HCT116 (cell line): ENCODE results near the gene SHISA6. TPM values are rescaled to one million over a fixed set of nuclear protein-coding genes. Genes with fewer than 3 reads are reported as not detected.

Source experiments
- ATAC-seq: fragments of 200-7000 bp; cut with Tn5 transposase; 2 replicates; pipeline ENCODE4 v1.9.1; 2020; ENCODE audit warnings: mild to moderate bottlenecking, moderate library complexity
- BruUV-seq: library from RNA; stranded (reverse); fragments of 400-500 nt; replicated peaks from 2 replicates; lab custom pipeline; 2021; lab: Mats Ljungman, UMichigan
- CTCF ChIA-PET: fragments of 300-600 bp; sonication (Branson Sonifier 250); formaldehyde crosslinking; loops from one replicate; lab custom pipeline; 2021; ENCODE audit warnings: antibody characterized with exemption; lab: Charles Lee
- POLR2A ChIA-PET: fragments of 300-600, 350-600 bp; sonication (Branson Sonifier 250); formaldehyde crosslinking; loops from one replicate; lab custom pipeline; 2021; ENCODE audit warnings: antibody characterized with exemption; lab: Charles Lee
- RAD21 ChIA-PET, 2 experiments: fragments of 300-600 bp; sonication (Branson Sonifier 250); formaldehyde crosslinking; loops; one replicate each; lab custom pipeline; 2023; ENCODE audit warnings: low total read pairs in 2 of 2; ENCODE audit not compliant: uncharacterized antibody in 2 of 2, unreplicated experiment in 2 of 2, low non-redundant PET in 1 of 2; lab: Charles Lee
- DNase-seq: peaks from one replicate; pipeline ENCODE4 v3.0.0-alpha.2; 2010; ENCODE audit warnings: low read depth, low spot score
- H2AFZ ChIP-seq: fragments of 200-600 bp; shearing (Covaris generic), sonication (generic); 2 replicates; pipeline ENCODE4 v1.6.1; 2017; ENCODE audit warnings: low read depth, mixed run types, mixed read lengths, antibody characterized with exemption, low read length; ENCODE audit not compliant: poor library complexity, severe bottlenecking
- H3K27ac ChIP-seq: 2 replicates; pipeline ENCODE4 v1.5.1; 2012; ENCODE audit warnings: low read depth, low read length
- H3K27me3 ChIP-seq: fragments of 200-600 bp; sonication (generic); 2 replicates; pipeline ENCODE4 v1.6.1; 2016; ENCODE audit warnings: mixed run types, low read length, mixed read lengths; ENCODE audit not compliant: insufficient read depth
- H3K36me3 ChIP-seq, 2 experiments: fragments of 200-500 bp in 1 of 2; fragments of 200-600 bp in 1 of 2; sonication (Bioruptor generic) in 1 of 2; sonication (generic) in 1 of 2; 2 replicates each; pipeline versions ENCODE4 v1.5.1 to v1.6.1; 2014 to 2016; ENCODE audit warnings: low read length in 2 of 2, inconsistent platforms in 1 of 2, mixed read lengths in 1 of 2, mixed run types in 1 of 2; ENCODE audit not compliant: insufficient read depth in 2 of 2, control insufficient read depth in 1 of 2
- H3K4me1 ChIP-seq, 2 experiments: fragments of 200-600 bp in 1 of 2; sonication (generic) in 1 of 2; 2 replicates each; pipeline versions ENCODE4 v1.5.1 to v1.6.1; 2012 to 2017; ENCODE audit warnings: low read length in 2 of 2, inconsistent platforms in 1 of 2, mild to moderate bottlenecking in 1 of 2, mixed read lengths in 1 of 2, mixed run types in 1 of 2, moderate library complexity in 1 of 2; ENCODE audit not compliant: insufficient read depth in 2 of 2, control insufficient read depth in 1 of 2
- H3K4me2 ChIP-seq: fragments of 200-600 bp; sonication (generic); 2 replicates; pipeline ENCODE4 v1.6.1; 2017; ENCODE audit warnings: mixed run types, low read length, mixed read lengths
- H3K4me3 ChIP-seq, 2 experiments: fragments of 200-600 bp in 1 of 2; sonication (generic) in 1 of 2; replicated peaks in 1 of 2; 2 replicates each; pipeline ENCODE4 v1.5.1; 2011 to 2016; ENCODE audit warnings: low read length in 2 of 2, control low read depth in 1 of 2, low read depth in 1 of 2, mild to moderate bottlenecking in 1 of 2, mixed read lengths in 1 of 2, mixed run types in 1 of 2
- H3K79me2 ChIP-seq: fragments of 200-600 bp; sonication (generic); 2 replicates; pipeline ENCODE4 v1.6.1; 2017; ENCODE audit warnings: mild to moderate bottlenecking, mixed run types, low read length, moderate library complexity, mixed read lengths; ENCODE audit not compliant: insufficient read depth
- H3K9ac ChIP-seq: fragments of 200-600 bp; sonication (generic); 2 replicates; pipeline ENCODE4 v1.6.1; 2016; ENCODE audit warnings: low read length, mixed read lengths
- H3K9me2 ChIP-seq: fragments of 200-600 bp; sonication (generic), shearing (Covaris generic); 2 replicates; pipeline ENCODE4 v1.6.1; 2017; ENCODE audit warnings: mixed run types, mild to moderate bottlenecking, moderate library complexity; ENCODE audit not compliant: insufficient read depth
- H3K9me3 ChIP-seq, 2 experiments: fragments of 200-500 bp in 1 of 2; fragments of 200-600 bp in 1 of 2; sonication (Bioruptor generic) in 1 of 2; sonication (generic) in 1 of 2; 2 replicates each; pipeline ENCODE4 v1.6.1; 2014 to 2017; ENCODE audit warnings: low read length in 2 of 2, mixed read lengths in 2 of 2, inconsistent platforms in 1 of 2, low read depth in 1 of 2, mild to moderate bottlenecking in 1 of 2, mixed run types in 1 of 2, moderate library complexity in 1 of 2; ENCODE audit not compliant: control insufficient read depth in 1 of 2, insufficient read depth in 1 of 2
- H4K20me1 ChIP-seq: fragments of 200-600 bp; sonication (generic), shearing (Covaris generic); 2 replicates; pipeline ENCODE4 v1.6.1; 2017; ENCODE audit warnings: mixed run types, mild to moderate bottlenecking, moderate library complexity; ENCODE audit not compliant: insufficient read depth
- CBX3 ChIP-seq: IDR thresholded peaks from 2 replicates; pipeline ENCODE4 v1.6.1; 2012; ENCODE audit warnings: low read depth
- EGR1 ChIP-seq: IDR thresholded peaks from 2 replicates; pipeline ENCODE4 v1.6.1; 2012; ENCODE audit warnings: low read depth
- ELF1 ChIP-seq: IDR thresholded peaks from 2 replicates; pipeline ENCODE4 v1.6.1; 2012; ENCODE audit warnings: low read depth, borderline replicate concordance
- EZH2phosphoT487 ChIP-seq: fragments of 200-600 bp; IDR thresholded peaks from 2 replicates; pipeline ENCODE4 v1.6.1; 2018; ENCODE audit warnings: antibody characterized with exemption, borderline replicate concordance
- FOSL1 ChIP-seq: IDR thresholded peaks from 2 replicates; pipeline ENCODE4 v1.6.1; 2012; ENCODE audit warnings: low read depth
- JUND ChIP-seq: IDR thresholded peaks from 2 replicates; pipeline ENCODE4 v1.6.1; 2012
- POLR2AphosphoS5 ChIP-seq: IDR thresholded peaks from 2 replicates; pipeline ENCODE4 v1.6.1; 2011; ENCODE audit warnings: mild to moderate bottlenecking, low read depth, low read length, moderate library complexity
- SIN3A ChIP-seq: IDR thresholded peaks from 2 replicates; pipeline ENCODE4 v1.6.1; 2012; ENCODE audit warnings: low read depth
- SP1 ChIP-seq: IDR thresholded peaks from 2 replicates; pipeline ENCODE4 v1.6.1; 2012; ENCODE audit warnings: low read depth
- SRF ChIP-seq: IDR thresholded peaks from 2 replicates; pipeline ENCODE4 v1.6.1; 2012; ENCODE audit warnings: low read depth
- TCF7L2 ChIP-seq: IDR thresholded peaks from 2 replicates; pipeline ENCODE4 v1.7.0; 2011; ENCODE audit warnings: borderline replicate concordance, inconsistent platforms; ENCODE audit not compliant: insufficient read depth, insufficient read length; ENCODE audit errors: extremely low read depth
- YY1 ChIP-seq: IDR thresholded peaks from 2 replicates; pipeline ENCODE4 v1.6.1; 2011; ENCODE audit warnings: low read length, low read depth, moderate library complexity, mild to moderate bottlenecking; ENCODE audit not compliant: insufficient replicate concordance; ENCODE audit errors: extremely low read depth
- ZFX ChIP-seq: fragments of 450-650 bp; IDR thresholded peaks from 2 replicates; pipeline ENCODE4 v1.6.1; 2017
- ZNF274 ChIP-seq: fragments of 200-500 bp; sonication (Bioruptor generic); IDR thresholded peaks from 2 replicates; pipeline ENCODE4 v1.6.1; 2014; ENCODE audit warnings: mild to moderate bottlenecking, low read depth, low read length, inconsistent platforms
- intact Hi-C: fragments of 100-400 bp; cut with micrococcal nuclease; formaldehyde crosslinking; loops from 2 replicates; pipeline ENCODE4 v1.10.0; 2022
- total RNA-seq: library from RNA; stranded (reverse); gene quantifications from one replicate; pipeline ENCODE4 v1.2.1, GENCODE V29; 2021; ENCODE audit not compliant: unreplicated experiment
- TF ChIP-seq, protein P1 (sequence below): IDR thresholded peaks from 2 replicates; pipeline ENCODE4 v1.6.1; 2012
- TF ChIP-seq, protein P2 (sequence below): IDR thresholded peaks from 2 replicates; pipeline ENCODE4 v1.6.1; 2011; ENCODE audit warnings: mild to moderate bottlenecking, low read length, moderate library complexity; ENCODE audit not compliant: insufficient replicate concordance; ENCODE audit errors: extremely low read depth
- TF ChIP-seq, protein P3 (sequence below), 3 experiments: fragments of 200-600 bp in 1 of 3; sonication (generic) in 1 of 3; IDR thresholded peaks in 2 of 3; conservative IDR thresholded peaks in 1 of 3; 2 replicates each; pipeline ENCODE4 v1.5.1; 2012 to 2017; ENCODE audit warnings: low read depth in 2 of 3, low read length in 2 of 3, antibody characterized with exemption in 1 of 3, borderline replicate concordance in 1 of 3, control low read depth in 1 of 3, mild to moderate bottlenecking in 1 of 3, mixed read lengths in 1 of 3, mixed run types in 1 of 3, moderate library complexity in 1 of 3; ENCODE audit not compliant: insufficient read depth in 1 of 3

Gene SHISA6
- total RNA-seq, 1 experiment from 2014 or later, result not detected

DNA sequence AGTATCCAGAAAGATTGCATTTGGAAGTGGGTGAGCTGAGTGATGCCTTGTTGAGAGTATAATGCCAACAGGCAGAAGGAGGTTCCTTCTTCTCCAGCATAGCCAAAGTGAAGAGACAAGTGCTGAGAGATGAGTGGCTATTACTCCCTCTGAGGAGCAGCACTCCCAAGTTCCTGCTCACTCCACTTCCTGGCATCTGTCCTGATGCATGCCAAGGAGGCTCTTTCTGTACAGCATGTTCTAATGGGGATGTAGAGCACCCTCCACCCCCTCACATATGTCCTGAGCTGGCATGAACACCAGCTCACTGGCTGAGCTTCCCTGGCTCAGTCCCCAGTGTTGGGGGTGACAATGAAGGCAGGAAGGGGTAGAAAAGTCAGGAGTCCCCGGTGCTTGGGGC is 313.0 kb downstream of the SHISA6 start:
- intact Hi-C loops, result no loop called here
- Histone ChIP-seq H3K9me2 (no peaks in the 10 kb centered on the region), H4K20me1 (no peaks in the 10 kb centered on the region), H3K79me2 (no peaks in the 10 kb centered on the region), H3K27me3 (no peaks in the 10 kb centered on the region), H3K27ac (no peak overlapping the region), H3K9ac (no peak overlapping the region), H2AFZ (no peak overlapping the region), H3K4me2 (no peak overlapping the region), H3K4me3 (no peak overlapping the region), H3K4me1 (no peaks in the 10 kb centered on the region), H3K36me3 (no peaks in the 10 kb centered on the region), H3K9me3 (peaks cover 0 to 18% of the 10 kb centered on the region in 2 experiments; a peak in 2 of 4 replicates)
- ATAC-seq (no peak), DNase-seq (no peak)
- ChIA-PET CTCF (no interaction called here), POLR2A (no interaction called here), RAD21 (no interaction called here)
- no TSS peak for BruUV-seq
- TF ChIP-seq CBX3, result no peak
- TF ChIP-seq FOSL1, result no peak
- no peak for TF ChIP-seq ZNF274
- TF ChIP-seq, protein P1, sequence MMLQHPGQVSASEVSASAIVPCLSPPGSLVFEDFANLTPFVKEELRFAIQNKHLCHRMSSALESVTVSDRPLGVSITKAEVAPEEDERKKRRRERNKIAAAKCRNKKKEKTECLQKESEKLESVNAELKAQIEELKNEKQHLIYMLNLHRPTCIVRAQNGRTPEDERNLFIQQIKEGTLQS, result no peak
- TF ChIP-seq, protein P2, sequence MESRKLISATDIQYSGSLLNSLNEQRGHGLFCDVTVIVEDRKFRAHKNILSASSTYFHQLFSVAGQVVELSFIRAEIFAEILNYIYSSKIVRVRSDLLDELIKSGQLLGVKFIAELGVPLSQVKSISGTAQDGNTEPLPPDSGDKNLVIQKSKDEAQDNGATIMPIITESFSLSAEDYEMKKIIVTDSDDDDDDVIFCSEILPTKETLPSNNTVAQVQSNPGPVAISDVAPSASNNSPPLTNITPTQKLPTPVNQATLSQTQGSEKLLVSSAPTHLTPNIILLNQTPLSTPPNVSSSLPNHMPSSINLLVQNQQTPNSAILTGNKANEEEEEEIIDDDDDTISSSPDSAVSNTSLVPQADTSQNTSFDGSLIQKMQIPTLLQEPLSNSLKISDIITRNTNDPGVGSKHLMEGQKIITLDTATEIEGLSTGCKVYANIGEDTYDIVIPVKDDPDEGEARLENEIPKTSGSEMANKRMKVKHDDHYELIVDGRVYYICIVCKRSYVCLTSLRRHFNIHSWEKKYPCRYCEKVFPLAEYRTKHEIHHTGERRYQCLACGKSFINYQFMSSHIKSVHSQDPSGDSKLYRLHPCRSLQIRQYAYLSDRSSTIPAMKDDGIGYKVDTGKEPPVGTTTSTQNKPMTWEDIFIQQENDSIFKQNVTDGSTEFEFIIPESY, result no peak
- no peak for TF ChIP-seq SP1
- TF ChIP-seq POLR2AphosphoS5, result no peak
- TF ChIP-seq TCF7L2, result no peak
- TF ChIP-seq YY1, result no peak
- TF ChIP-seq JUND, result no peak
- no peak for TF ChIP-seq ZFX
- TF ChIP-seq, protein P3, sequence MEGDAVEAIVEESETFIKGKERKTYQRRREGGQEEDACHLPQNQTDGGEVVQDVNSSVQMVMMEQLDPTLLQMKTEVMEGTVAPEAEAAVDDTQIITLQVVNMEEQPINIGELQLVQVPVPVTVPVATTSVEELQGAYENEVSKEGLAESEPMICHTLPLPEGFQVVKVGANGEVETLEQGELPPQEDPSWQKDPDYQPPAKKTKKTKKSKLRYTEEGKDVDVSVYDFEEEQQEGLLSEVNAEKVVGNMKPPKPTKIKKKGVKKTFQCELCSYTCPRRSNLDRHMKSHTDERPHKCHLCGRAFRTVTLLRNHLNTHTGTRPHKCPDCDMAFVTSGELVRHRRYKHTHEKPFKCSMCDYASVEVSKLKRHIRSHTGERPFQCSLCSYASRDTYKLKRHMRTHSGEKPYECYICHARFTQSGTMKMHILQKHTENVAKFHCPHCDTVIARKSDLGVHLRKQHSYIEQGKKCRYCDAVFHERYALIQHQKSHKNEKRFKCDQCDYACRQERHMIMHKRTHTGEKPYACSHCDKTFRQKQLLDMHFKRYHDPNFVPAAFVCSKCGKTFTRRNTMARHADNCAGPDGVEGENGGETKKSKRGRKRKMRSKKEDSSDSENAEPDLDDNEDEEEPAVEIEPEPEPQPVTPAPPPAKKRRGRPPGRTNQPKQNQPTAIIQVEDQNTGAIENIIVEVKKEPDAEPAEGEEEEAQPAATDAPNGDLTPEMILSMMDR (IDR thresholded peaks at IDR 0.05 in 2 of 3, conservative IDR thresholded peaks at IDR 0.05 in 1 of 3; ENCODE audit: borderline replicate concordance in 1 of 3, insufficient read depth in 1 of 3, low read depth in 2 of 3, low read length in 2 of 3), result no peak
- no peak for TF ChIP-seq SIN3A
- no peak for TF ChIP-seq ELF1
- TF ChIP-seq EZH2phosphoT487, result no peak
- no peak for TF ChIP-seq SRF
- no peak for TF ChIP-seq EGR1
